GM21423 (cell line): Measurements from ENCODE around the gene BSCL2.
"Not testable (repeated sequence)": the region's sequence is repeated elsewhere in the genome, so short reads cannot be mapped to it uniquely, and the experiment has no call there.

Experiments
- ATAC-seq: cut with Tn5 transposase; IDR thresholded peaks from one replicate; pipeline ENCODE4 v1.9.1; 2021; ENCODE audit warnings: mild to moderate bottlenecking, moderate library complexity; ENCODE audit not compliant: unreplicated experiment

The BSCL2 gene

GRCh38 chr11:62707277-62707861, at the start of gene BSCL2, which contains the start of gene GNG3:
Gene BSCL2, minus strand, starts transcription at chr11:62707424. Its CDS starts 229 bp downstream, at chr11:62707195.
Gene GNG3, plus strand, starts transcription at chr11:62707676. Its CDS starts 620 bp downstream, at chr11:62708296.
- no peak for ATAC-seq

GRCh38 chr11:62755086-62755615, 47.9 kb upstream of the BSCL2 start:
- no peak for ATAC-seq

GRCh38 chr11:62753736-62754603, 46.7 kb upstream of the BSCL2 start, which contains the start of gene ZBTB3:
Gene ZBTB3, minus strand, starts transcription at chr11:62754160. Its CDS starts 496 bp downstream, at chr11:62753664.
- ATAC-seq: peak; percentile 94

DNA sequence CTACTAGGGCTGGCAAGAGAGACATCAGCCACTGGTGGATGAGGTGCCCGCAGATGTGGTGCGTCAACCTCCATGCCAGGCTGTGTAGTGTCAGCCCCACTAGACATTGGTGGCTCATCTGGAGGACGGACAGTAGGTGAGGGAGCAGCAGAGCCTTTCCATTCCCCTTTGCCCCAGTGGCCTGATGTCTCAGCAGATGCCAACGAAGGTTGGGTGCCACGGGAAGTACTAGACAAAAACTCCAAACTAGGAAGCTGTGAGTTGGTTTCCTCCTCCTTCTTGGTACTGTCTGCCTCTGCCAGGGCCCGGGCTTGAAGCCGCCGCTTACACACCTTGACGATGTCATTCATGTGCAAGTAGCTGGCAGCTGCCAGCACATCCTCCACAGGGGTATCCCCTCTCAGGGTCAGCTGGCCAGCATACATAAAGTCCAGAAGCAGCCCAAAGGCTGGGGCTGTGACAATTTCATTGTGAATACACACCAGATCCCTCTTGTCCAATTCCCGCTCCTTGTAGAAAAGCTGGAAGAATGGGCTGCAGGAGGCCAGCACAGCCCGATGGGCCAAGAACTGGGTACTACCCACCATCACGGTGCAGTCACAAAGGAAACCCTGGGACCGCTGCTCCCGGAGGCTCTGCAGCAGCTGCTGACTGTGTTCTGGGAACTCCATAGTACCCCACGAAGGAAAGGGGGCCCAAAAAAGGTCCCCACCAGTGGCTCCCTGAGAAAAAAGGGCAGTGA, 45.9 kb upstream of the BSCL2 start:
- no peak for ATAC-seq

DNA sequence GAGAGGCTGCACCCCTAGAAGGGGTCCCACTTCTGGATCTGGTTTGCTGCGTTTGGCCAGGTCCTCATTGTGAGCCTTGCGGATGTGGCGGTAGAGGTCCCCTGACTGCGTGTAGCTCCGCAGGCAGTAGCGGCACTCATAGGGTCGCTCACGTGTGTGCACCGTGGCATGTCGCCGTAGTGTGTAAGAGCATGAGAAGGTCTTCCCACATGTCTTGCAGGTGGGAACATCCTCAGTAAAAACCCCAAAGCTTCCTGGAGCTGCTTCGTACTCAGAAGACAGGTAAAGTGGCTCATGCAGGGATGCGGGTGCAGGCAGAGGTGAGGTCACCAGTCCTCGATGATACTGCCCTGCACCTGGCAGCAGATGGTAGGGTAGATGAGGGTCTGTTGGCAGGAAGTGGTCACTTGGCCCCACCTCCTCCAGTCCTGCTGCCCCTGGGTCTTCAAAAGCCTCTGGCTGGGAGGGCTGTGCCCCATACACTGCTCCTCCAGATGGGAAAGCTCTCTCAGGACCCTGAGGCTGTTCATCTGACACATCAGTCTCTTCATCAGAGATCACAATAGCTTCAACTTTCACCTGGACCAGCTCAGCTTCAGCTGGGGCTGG, 45.1 kb upstream of the BSCL2 start:
- no peak for ATAC-seq

DNA sequence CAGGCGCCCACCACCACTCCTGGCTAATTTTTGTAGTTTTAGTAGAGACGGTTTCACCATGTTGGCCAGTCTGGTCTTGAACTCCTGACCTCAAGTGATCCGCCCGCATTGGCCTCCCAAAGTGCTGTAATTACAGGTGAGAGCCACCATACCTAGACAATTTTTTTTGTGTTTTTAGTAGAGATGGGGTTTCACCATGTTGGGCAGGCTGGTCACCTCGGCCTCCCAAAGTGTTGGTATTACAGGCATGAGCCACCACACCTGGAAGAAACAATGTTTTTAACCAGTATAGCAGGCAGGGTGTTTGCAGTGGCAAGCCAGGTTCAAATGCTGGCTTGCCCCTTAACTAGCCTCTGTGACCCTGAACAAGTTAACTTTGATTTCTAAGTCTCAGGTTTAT, 42.7 kb upstream of the BSCL2 start:
- not testable (repeated sequence) for ATAC-seq

DNA sequence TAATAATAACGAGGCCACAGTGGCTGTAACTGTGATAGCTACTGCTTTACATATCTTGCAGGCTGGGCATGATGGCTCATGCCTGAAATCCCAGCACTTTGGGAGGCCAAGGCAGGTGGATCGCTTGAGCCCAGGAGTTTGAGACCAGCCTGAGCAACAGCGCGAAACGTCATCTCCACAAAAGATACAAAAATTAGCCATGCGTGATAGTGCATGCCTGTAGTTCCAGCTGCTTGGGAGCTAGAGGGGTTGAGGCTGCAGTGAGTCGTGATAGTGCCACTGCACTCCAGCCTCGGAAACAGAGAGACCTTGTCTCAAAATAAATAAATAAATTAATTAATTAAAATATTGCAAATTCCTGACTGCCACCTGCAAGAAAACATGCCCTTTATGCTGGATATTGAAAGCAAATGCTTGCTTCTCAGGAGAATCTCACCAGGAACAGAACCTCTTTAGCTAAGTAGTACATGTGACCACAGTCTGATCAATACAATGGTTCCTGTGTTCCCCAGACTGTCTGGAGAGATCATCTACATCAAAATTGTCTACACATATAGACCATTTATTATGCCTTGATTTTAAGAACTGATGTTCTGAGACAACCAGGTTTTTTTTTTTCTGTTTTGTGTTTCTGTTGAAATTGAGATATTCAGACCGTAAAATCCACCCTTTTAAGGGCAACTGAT, 40.4 kb upstream of the BSCL2 start:
- no peak for ATAC-seq

DNA sequence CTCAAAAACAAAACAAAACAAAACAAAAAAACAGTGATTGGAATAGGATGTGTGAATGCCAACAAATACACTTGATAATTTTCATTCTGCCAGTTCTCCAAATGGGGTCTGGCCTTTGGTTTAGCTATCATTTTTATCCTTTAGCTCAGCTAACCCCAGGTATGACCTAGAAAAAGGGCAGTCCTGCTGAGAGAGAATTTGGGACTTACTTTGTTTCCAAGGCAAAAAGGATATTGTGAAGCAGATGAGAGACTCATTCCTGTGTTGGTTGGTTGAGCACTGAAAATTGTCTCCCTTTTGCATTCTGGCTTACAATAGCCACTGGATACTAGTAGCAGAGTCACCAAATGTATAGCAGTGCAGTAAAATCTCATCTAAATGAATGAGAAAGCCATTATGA, 30.0 kb upstream of the BSCL2 start:
- ATAC-seq: no peak

GRCh38 chr11:62732830-62733229, 25.6 kb upstream of the BSCL2 start:
- no peak for ATAC-seq

DNA sequence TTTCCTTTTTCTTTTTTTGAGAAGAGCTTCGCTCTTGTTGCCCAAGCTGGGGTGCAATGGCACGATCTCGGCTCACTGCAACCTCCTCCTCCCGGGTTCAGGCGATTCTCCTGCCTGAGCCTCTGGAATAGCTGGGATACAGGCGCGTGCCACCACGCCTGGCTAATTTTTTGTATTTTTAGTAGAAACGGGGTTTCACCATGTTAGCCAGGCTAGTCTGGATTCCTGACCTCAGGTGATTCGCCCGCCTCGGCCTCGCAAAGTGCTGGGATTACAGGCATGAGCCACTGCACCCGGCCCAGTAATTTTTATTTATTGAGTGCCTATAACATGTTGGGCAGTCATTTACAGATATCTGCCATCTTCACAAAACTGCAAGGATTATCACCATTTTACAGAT, 22.9 kb upstream of the BSCL2 start:
- not testable (repeated sequence) for ATAC-seq

DNA sequence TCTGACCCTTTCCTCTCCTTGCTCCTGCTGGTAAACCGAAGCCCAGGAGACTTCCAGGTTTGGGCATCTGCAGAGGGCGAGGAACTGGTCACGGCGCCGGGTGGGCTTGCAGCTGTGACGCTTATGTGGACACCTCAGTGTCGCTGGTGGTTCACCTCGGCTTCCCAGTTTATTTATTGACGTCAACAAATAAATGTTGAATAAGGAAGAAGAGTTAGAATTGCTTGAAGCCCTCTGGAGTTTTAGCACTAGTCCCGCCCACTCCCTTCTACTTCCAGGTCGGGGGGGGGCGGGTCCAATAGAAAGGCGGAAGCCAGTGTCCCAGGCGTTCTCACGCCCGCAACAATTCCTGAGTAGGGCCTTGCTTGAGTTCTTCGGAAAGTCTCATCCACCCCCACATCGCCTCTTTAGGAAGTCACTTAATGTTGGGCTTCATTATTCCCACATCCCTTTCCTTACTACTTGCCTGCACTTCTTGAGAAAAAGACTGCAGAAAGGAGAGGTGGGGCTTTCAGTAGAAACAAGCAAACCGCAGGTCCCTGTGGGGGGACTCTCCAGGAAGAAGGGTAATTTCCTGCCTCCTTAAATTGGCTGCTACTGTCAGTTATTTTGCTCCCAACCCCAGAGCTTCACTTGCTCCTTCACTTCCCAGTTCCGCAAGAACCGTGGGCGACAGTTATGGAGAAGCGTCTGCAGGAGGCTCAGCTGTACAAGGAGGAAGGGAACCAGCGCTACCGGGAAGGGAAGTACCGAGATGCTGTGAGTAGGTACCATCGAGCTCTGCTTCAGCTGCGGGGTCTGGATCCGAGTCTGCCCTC, 21.2 kb upstream of the BSCL2 start, which contains the start of gene TTC9C:
TSS of gene TTC9C (plus strand) at position 316 of the 818 bp plus-strand sequence. CDS start at position 679, 363 bp downstream.
- ATAC-seq: peak; percentile 11

GRCh38 chr11:62727872-62728170, 20.6 kb upstream of the BSCL2 start:
- ATAC-seq: peak; percentile 51

GRCh38 chr11:62727165-62727871, 20.1 kb upstream of the BSCL2 start, which contains the start of gene HNRNPUL2:
Gene HNRNPUL2, minus strand, starts transcription at chr11:62727457. Its CDS starts 301 bp downstream, at chr11:62727156.
- peak; percentile 72 for ATAC-seq

GRCh38 chr11:62726915-62727164, 19.6 kb upstream of the BSCL2 start:
- ATAC-seq: no peak

GRCh38 chr11:62726156-62726914, 19.1 kb upstream of the BSCL2 start:
- ATAC-seq: peak; percentile 5

GRCh38 chr11:62725646-62726045, 18.4 kb upstream of the BSCL2 start:
- no peak for ATAC-seq

- ATAC-seq: no peak
Measured at GRCh38 chr11:62724171-62724570, 16.9 kb upstream of the BSCL2 start.

- ATAC-seq: no peak
Measured at GRCh38 chr11:62721994-62722393, 14.8 kb upstream of the BSCL2 start.
